ENCODE results near the gene TSPAN17.

- TF ChIP-seq CTCF (IDR thresholded peaks at IDR 0.05) (no peak), POLR2A (IDR thresholded peaks at IDR 0.05) (no peak)
These were observed 10.9 kb upstream of the TSPAN17 start for GRCh38 chr5:176636426-176636825.

All from right lobe of liver (tissue), 4 donors.